Esophagus (tissue), 2 donors: ENCODE results near the gene RBKS. TPM values are rescaled to one million over a fixed set of nuclear protein-coding genes. Genes with fewer than 3 reads are reported as not detected.

Experiments
- H3K27ac ChIP-seq, 2 donors: one replicate each; pipeline ENCODE4 v1.5.1; 2013; ENCODE audit warnings: low read depth in 2 of 2, mild to moderate bottlenecking in 2 of 2, inconsistent platforms in 1 of 2, low read length in 1 of 2, moderate library complexity in 1 of 2
- H3K27me3 ChIP-seq, 2 donors: one replicate each; pipeline ENCODE4 v1.6.1; 2013; ENCODE audit warnings: low read length in 2 of 2, control low read depth in 1 of 2, mild to moderate bottlenecking in 1 of 2; ENCODE audit not compliant: insufficient read depth in 2 of 2, control insufficient read depth in 1 of 2
- H3K36me3 ChIP-seq, 2 donors: one replicate each; pipeline ENCODE4 v1.6.1; 2013; ENCODE audit warnings: low read length in 1 of 2; ENCODE audit not compliant: control insufficient read depth in 2 of 2, insufficient read depth in 2 of 2
- H3K4me1 ChIP-seq, 2 donors: one replicate each; pipeline ENCODE4 v1.6.1; 2013; ENCODE audit warnings: low read length in 1 of 2; ENCODE audit not compliant: control insufficient read depth in 2 of 2, insufficient read depth in 2 of 2
- H3K4me3 ChIP-seq, 2 donors: one replicate each; pipeline ENCODE4 v1.5.1; 2013; ENCODE audit warnings: low read length in 2 of 2, mild to moderate bottlenecking in 2 of 2, low read depth in 1 of 2, moderate library complexity in 1 of 2
- H3K9me3 ChIP-seq, 2 donors: one replicate each; pipeline ENCODE4 v1.6.1; 2013; ENCODE audit warnings: mild to moderate bottlenecking in 2 of 2, low read depth in 1 of 2, low read length in 1 of 2, moderate library complexity in 1 of 2; ENCODE audit not compliant: control insufficient read depth in 2 of 2, insufficient read depth in 1 of 2
- WGBS, 2 donors: extraction: QIAGEN DNeasy Blood & Tissue Kit; methylation state at CpG; one replicate each; pipeline ENCODE4 v1.1.7; 2013; 5-methylcytosine and 5-hydroxymethylcytosine counted together
- polyA plus RNA-seq, 2 donors: library from polyadenylated mRNA; stranded (reverse); fragments of 200-250 nt; gene quantifications; one replicate each; pipeline ENCODE4 v1.2.3, GENCODE V29; 2013
- donor health status: healthy with polysubstance abuse.
- donor health status: Bipolar disorder and iron deficiency.

RBKS gene
- polyA plus RNA-seq, 2 donors: 2.6 to 2.8 TPM

DNA sequence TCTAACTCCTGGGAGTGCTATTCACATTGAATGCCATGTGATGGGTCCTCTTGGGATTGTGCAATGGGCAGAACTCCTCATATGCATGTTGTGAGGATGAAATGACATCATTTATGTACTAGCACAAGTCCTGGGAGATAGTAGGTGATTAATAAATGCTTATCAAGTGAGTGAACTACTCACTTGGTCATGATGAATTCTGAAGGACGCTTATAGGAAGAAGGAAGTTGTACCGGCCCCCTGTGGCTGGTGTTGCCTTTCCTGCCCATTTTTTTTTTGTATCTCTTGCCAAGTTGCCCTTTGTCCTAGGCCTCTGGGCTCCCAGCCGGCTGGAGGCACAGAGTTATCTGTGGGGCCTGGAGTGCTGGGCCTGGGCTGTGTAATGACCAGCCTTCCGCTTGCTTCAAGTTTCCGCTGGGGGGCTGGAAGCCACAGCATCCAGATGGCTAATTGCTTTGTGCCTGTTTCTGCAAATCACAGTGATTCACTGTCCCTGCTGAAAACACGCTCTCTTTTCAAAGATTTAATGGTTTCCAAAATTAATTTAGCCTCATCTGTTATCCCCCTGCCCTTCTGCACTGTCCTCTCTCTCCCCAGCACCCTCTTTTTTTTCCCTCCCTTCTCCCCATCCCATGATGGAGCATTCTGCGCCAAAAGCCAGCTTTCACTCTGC lies 152.4 kb downstream of the RBKS start:
- H3K9me3 ChIP-seq: no peaks in the 10 kb centered on the region
- WGBS, 2 donors: 58 to 73% methylated on average over 7 of the region's 7 CpGs
- H3K27me3 ChIP-seq: no peaks in the 10 kb centered on the region
- no peak overlapping the region for H3K4me3 ChIP-seq
- no peak overlapping the region for H3K27ac ChIP-seq
- H3K4me1 ChIP-seq: peaks cover 4 to 10% of the 10 kb centered on the region in 2 donors
- H3K36me3 ChIP-seq: no peaks in the 10 kb centered on the region

DNA sequence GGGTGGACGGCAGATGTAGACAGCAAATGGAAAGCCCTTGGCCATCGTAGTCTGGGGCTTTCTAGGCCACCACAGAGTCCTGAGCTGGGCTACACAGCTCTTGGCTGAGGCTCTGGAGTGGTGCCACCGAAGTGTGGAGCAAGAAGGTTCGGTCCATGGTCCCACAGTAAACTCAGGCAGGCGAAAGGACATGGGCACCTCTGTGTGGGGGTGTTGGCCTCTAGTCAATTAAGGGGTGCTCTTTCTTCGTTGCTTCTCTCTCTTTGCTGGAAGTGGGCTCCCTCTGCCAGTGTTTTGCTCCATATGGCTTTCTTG lies 153.3 kb downstream of the RBKS start:
- Histone ChIP-seq H3K9me3 (no peaks in the 10 kb centered on the region), H3K27ac (peak overlapping the region in 1 of 2 donors; percentile 40), H3K27me3 (no peaks in the 10 kb centered on the region), H3K36me3 (no peaks in the 10 kb centered on the region), H3K4me1 (peaks cover 4 to 10% of the 10 kb centered on the region in 2 donors), H3K4me3 (no peak overlapping the region)
- WGBS, 2 donors: 95 to 96% methylated on average over 6 of the region's 6 CpGs

DNA sequence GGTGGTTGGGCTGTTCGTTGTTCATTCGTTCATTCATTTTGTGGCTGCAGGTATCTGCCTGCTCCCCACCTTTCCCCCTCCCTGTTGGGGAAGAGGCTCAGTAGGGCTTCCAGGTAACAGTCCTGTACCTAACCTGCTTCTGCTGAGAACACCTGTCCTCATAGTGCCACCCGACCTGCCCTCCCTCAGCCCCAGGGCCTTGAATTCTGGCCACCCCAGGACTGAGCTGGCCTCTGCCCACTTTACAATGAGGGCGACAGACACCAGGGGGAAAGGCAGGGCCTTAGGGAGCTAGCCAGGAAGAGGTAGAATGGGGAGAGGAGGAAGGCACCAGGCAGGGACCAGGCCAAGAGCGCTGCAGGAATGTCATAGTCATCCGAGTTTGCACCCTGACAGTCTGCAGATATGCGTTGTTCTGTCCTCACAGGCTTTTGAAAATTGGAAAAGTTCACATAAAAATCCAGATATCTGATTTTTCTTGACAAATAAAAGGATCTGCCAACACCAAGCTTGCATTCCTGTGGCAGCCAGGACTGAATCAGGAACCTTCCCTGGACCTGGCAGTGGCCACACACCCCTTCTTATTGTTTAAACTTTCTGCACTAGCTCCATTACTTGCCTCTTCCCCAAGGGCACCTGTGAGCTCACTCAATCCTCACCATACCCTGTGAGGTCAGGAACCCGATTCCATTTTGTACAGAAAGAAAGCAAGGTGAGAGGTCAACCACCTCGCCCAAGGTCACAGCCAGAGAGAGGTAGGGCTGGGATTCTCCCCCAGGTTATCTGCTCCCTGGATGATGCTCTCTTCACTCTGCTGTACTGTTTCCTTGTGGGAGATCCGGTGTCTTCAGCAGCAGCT lies 153.9 kb downstream of the RBKS start:
- no peaks in the 10 kb centered on the region for H3K27me3 ChIP-seq
- H3K4me1 ChIP-seq: peaks cover 4 to 10% of the 10 kb centered on the region in 2 donors
- no peaks in the 10 kb centered on the region for H3K36me3 ChIP-seq
- peak overlapping the region in 1 of 2 donors; percentile 52 for H3K4me3 ChIP-seq
- peak overlapping the region; percentile 59 to 74 for H3K27ac ChIP-seq
- 77 to 79% methylated on average over 10 of the region's 10 CpGs for WGBS, 2 donors
- no peaks in the 10 kb centered on the region for H3K9me3 ChIP-seq

DNA sequence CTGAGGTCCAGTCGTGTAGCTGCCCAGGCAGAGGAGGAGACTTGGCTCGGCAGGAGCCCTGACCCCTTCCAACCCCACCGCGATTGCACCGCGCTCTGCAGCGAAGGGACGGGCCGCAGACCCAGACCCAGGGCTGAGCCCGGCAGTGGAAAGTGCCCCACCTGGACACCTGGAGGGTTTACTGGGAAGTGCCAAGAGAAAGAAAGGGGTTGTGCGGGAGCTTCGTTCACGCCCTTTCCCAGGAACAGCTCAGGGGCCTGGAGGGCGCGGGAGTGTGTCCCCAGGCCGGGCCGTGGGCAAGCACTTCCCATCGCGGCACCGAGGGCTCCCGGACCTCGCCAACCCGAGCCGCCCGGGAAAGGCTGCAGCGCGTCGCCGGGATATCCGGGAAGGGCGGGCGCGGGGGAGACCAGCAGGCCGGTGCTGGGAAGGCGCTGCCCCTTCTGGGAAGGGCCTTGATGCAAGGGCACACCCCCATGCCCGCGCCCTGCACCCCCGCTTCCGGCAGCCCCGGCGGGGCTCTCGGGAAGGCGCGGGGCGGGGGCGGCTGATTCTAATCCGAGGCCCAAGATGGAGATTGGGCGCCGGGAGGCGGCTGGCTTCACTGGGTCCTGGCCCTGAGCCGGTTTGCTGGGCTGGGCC lies 154.8 kb downstream of the RBKS start:
- Histone ChIP-seq H3K4me1 (peaks cover 4 to 10% of the 10 kb centered on the region in 2 donors), H3K9me3 (no peaks in the 10 kb centered on the region), H3K36me3 (no peaks in the 10 kb centered on the region), H3K27me3 (no peaks in the 10 kb centered on the region), H3K4me3 (peak overlapping the region; percentile 50 to 52), H3K27ac (peak overlapping the region; percentile 59 to 74)
- 3 to 5% methylated on average over 51 of the region's 51 CpGs for WGBS, 2 donors

DNA sequence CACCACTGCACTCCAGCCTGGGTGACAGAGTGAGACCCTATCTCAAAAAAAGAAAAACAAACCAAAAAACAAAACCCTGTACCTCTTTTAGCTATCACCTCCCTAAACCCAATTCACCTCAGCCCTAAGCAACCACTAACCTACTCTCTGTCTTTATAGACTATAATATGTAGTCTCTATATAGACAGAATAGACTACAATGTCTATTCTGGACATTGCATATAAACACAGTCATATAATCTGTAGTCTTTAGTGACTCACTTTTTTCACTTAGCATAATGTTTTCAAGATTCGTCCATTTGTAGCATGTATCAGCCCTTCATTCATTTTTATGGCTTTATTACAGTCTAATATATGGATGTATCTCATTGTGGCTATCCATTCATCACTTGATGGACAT lies 155.9 kb downstream of the RBKS start:
- H3K36me3 ChIP-seq: no peaks in the 10 kb centered on the region
- no peaks in the 10 kb centered on the region for H3K27me3 ChIP-seq
- peaks cover 4 to 10% of the 10 kb centered on the region in 2 donors for H3K4me1 ChIP-seq
- H3K4me3 ChIP-seq: no peak overlapping the region
- H3K27ac ChIP-seq: no peak overlapping the region
- H3K9me3 ChIP-seq: no peaks in the 10 kb centered on the region
- WGBS, 2 donors: 78 to 89% methylated on average over 1 of the region's 1 CpG

Other genes with a start within 250 kb of the RBKS start
- gene SUPT7L, start 226.8 kb downstream of the RBKS start, polyA plus RNA-seq: 10 to 100 TPM; 16.6 to 22.8 TPM
- gene SLC4A1AP, start 226.5 kb downstream of the RBKS start, polyA plus RNA-seq: 10 to 100 TPM in 1 of 2 donors, 1 to 10 TPM in 1; 10.0 to 15.1 TPM
- gene MRPL33, start 118.7 kb downstream of the RBKS start, polyA plus RNA-seq: 100 to 1,000 TPM in 1 of 2 donors, 10 to 100 TPM in 1; 35.5 to 102 TPM
- gene BABAM2, start 342 bp upstream of the RBKS start, polyA plus RNA-seq: 10 to 100 TPM in 1 of 2 donors, 1 to 10 TPM in 1; 9.1 to 18.0 TPM